Lower leg skin (tissue), 3 donors: ENCODE measurements around the gene CSRP1.

ENCODE experiments used
- POLR2A ChIP-seq, 2 donors: fragments of 450-650 bp; IDR thresholded peaks; one replicate each; pipeline ENCODE4 v1.6.1; 2016 to 2017; ENCODE audit warnings: antibody characterized with exemption in 2 of 2, mild to moderate bottlenecking in 1 of 2, moderate library complexity in 1 of 2
- TF ChIP-seq, protein P1 (sequence below), 3 donors: fragments of 450-650 bp; IDR thresholded peaks; one replicate each; pipeline ENCODE4 v1.5.1; 2016; ENCODE audit warnings: antibody characterized with exemption in 3 of 3, mild to moderate bottlenecking in 3 of 3, moderate library complexity in 2 of 3

DNA sequence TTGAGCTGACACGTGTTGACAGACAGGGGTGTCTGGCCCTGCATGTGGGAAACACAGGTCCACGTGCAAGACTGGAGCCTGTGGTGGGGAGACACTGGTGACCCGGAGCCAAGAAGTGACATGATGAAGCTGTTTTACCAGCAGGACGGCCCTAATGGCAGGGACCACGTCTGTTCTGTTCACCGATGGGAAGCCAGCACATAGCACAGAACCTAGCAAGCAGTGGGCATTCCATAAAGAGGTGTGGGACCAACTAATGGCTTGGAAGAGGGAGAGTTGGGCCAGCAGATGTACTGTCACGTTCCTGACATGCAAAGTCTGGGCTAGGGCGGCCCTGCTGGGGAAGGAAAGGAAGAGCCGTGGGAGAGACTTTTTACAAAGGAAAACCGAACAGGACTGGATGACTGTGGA lies 47.3 kb upstream of the CSRP1 start:
- no peak for TF ChIP-seq POLR2A (IDR thresholded peaks at IDR 0.05)
- TF ChIP-seq, protein P1, sequence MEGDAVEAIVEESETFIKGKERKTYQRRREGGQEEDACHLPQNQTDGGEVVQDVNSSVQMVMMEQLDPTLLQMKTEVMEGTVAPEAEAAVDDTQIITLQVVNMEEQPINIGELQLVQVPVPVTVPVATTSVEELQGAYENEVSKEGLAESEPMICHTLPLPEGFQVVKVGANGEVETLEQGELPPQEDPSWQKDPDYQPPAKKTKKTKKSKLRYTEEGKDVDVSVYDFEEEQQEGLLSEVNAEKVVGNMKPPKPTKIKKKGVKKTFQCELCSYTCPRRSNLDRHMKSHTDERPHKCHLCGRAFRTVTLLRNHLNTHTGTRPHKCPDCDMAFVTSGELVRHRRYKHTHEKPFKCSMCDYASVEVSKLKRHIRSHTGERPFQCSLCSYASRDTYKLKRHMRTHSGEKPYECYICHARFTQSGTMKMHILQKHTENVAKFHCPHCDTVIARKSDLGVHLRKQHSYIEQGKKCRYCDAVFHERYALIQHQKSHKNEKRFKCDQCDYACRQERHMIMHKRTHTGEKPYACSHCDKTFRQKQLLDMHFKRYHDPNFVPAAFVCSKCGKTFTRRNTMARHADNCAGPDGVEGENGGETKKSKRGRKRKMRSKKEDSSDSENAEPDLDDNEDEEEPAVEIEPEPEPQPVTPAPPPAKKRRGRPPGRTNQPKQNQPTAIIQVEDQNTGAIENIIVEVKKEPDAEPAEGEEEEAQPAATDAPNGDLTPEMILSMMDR (IDR thresholded peaks at IDR 0.05), result no peak
